HG02798 (cell line): ENCODE data around the gene GANAB.
"Not testable (repeated sequence)": the region's sequence is repeated elsewhere in the genome, so short reads cannot be mapped to it uniquely, and the experiment has no call there.

Source experiments
- ATAC-seq: cut with Tn5 transposase; IDR thresholded peaks from one replicate; pipeline ENCODE4 v1.9.1; 2021; ENCODE audit warnings: mild to moderate bottlenecking; ENCODE audit not compliant: unreplicated experiment, poor library complexity

The GANAB gene

DNA sequence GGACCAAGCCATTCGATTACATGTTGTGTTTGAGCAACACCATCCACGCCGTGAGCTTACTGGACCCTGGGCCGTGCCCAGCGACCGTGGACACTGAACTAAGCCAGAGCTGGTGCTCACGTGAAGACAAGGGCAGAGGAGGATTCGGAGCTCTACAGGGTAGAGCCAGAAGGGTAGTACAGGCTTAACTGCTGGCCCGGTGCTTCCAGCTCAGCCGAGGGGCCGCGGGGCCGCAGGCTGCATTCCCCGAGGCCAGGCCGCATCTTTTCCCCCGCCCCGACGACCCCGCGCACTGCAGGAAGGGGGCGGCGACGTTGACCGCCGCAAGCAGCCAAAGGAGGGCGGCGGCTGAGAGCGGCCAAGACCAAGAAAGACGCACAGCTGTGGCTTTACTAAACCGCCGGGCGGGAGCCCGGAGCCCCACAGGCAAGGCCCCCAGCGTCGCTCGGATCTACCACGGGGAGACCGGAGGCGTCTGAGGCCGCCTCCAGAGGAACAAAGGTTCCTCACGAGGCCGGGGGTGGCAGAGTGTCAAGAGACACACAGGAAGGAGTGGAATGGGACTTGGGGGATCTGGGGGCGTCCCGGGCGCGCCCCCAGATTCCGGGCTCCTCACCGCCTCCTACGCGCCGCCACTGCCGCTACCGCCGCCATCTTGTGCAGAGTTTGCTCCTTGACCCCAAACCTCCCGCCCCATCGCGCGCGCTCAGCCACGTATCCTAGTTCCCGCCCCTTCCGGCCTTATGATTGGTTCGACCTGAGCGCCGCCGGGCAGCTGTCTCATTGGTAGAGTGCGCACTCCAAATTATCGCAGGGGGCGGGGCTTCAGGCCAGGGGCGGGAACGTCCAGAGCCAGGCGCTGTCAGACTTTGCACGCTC lies at the start of gene GANAB:
Gene GANAB, minus strand, starts transcription at position 668 of the 879 bp plus-strand sequence. Its CDS starts 14 bp downstream, at position 654.
- ATAC-seq: peak; percentile 97

DNA sequence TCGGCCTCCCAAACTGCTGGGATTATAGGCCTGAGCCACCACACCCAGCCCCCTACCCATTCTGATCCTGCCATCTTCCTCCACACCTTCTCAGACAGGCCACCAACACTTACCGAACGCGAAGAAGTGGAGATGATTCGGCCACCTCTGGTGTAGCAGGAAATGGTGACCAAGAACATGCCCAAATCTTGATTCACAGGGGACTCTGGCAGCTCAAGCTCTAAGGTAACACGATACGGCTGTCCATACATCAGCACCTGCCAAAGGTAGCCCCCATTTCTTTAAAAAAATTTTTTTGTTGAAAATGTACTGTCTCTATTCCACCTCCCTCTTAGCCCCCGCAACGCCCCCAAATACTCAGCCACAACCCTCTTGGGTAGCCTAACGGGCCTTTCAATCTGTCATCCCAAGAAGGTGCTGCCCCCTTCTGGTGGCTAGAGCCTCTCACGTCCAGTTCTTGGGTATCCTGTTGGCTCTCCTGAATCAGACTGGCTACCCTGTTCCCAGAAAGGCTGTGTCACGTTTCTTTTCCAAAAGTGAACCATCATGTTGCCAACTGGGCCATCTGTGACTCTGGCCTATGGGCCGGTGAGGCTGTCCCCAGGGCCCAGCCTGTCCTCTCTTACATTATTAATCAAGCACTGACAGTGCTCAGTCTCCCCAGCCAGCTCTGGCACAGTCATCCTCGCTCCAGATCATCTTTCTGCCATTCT lies 48.2 kb upstream of the GANAB start:
- ATAC-seq: no peak

DNA sequence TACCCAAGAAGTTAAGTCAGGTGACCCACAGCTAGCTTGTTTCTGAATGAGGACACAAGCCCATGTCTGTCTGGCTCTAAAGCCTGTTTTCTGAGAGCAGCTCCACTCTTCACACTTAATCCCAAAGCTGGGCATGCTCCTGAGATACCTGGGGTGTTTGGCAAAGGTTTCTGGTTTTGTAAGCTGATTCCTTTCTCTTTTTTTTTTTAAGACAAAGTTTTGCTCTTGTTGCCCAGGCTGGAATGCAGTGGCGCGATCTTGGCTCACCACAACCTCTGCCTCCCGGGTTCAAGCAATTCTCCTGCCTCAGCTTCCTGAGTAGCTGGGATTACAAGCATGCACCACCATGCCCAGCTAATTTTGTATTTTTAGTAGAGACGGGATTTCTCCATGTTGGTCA lies 47.2 kb upstream of the GANAB start:
- not testable (repeated sequence) for ATAC-seq

DNA sequence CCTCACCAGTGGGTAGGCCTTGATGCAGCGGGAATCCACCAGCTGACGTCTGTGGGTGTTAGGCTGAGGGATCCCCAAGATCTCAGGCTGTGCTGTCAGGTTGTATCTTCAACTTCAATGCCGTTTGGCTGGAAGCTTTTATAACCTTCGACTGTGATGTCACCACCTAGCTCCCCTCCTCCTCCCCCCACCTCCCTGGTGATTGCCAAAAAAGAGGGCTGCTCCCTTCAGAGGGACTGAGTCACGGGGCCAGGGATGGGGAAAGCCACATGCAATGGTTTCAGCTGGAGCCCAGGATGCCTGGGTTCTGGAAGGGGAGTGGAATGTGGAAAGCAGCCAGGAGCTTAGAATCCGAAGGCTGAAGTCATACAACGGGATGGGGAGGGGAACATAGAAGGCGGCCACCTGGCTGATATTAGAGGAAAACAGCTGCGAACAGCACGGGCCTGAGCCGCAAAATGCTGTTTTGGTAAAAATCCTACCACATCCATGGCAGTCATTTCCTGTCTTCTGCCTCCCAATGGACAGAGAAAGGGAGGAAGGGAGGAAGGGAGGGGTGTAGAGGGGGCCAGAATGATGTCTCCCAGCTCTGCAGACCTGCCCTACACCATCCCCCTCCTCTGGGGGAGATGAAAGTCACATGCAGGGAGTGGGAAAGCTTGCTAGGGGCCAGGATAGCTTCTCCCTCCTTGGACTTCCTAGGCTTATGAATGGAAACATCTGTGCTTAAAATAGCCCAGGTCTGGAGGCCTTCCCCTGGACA lies 43.2 kb upstream of the GANAB start, which contains the start of gene LRRN4CL:
Gene LRRN4CL, minus strand, starts transcription at position 110 of the 763 bp plus-strand sequence. CDS start 1,022 bp downstream, outside the sequence.
- no peak for ATAC-seq

DNA sequence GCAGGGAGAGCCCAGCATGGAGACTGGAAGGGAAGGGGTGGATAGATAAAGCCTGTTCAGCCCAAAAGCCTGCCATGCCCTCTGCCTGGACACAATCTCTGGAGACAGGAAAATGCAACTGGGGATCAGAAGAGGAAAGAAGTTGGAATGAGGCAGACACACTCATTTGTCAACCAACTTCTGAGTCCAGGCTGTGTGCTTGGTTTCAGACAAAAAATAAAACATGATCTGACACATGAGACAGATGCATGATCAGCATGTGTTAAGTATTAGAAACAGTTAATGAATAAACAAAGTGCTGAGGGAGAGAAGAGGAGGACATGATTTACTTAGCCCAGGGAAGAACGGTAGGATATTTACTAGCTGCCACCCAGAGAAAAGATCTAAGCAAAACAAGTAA lies 42.1 kb upstream of the GANAB start:
- ATAC-seq: no peak

DNA sequence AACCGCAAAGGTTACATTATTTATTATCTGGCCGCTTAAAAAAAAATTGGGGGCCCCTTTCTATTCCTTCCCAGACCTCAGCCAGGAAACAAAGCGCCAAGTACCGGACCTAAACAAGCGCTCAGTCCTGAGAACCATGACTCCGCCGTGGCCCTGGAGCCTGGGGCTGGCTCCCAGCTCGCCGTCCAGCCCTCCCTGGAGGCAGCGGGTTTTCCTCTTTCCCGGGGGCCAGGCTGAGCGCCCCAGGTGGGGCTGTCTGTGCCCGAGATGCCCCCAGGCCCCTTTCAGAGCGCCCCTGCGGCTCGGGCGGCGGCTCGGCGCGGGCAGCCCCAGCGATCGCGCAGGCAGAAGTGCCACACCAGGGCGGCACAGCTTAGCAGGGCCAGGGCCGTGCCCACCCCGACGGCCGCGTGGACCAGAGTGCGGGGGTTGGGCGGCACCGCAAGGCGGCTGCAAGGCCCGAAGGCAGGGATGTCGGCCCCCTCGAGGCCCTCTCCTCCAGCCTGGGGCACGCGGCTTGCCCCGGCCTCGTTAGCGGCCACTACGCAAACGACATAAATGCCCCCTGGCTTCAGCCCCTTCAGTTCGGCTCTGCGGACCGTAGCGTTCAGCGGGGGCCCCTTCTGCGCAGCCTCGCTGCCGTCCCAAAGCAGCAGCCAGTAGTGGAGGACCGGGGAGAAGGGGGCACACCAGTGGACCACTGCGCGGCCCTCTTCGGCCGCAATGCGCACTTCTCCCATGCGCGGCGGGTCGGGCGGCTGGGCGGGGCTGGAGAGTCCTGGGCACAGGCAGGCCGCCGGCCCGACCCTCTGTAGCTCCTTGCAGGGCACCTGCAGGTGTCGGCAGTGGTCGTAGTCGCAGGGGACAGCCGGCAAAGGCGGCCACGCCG lies 41.3 kb upstream of the GANAB start:
- ATAC-seq: no peak

DNA sequence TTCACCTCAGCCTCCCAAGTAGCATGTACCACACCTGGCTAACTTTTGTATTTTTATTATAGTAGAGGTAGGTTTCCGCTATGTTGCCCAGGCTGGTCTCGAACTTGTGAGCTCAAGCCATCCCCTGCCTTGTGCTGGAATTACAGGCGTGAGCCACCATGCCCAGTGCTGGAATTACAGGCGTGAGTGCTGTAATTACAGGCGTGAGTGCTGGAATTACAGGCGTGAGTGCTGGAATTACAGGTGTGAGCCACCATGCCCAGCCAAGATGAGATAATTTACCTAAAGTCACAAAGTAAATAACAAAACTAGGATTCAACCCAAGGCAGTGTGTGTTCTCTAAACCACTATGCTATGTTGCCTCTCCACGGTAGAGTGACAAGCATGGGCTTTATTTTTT lies 36.1 kb upstream of the GANAB start:
- no peak for ATAC-seq

DNA sequence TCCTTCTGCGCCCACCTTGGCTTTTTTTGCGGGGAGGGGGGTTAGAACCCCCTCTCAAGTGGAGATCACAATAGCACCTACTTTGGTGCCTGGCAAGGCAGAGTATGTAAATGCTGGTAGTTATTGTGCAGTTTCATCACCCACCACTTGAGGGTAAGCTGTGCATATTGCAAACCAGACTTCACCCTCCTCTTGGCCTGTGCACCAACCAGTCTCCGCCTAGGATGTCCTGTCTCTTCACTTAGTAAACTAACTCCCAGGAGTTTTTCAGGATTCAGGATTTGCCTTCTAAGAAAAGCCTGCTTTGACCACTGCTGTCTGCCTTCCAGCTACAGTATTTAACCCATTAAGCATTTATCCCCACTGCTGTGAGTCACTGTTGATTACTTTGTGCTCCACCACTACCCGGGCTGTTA lies 34.4 kb upstream of the GANAB start:
- ATAC-seq: peak; percentile 61

DNA sequence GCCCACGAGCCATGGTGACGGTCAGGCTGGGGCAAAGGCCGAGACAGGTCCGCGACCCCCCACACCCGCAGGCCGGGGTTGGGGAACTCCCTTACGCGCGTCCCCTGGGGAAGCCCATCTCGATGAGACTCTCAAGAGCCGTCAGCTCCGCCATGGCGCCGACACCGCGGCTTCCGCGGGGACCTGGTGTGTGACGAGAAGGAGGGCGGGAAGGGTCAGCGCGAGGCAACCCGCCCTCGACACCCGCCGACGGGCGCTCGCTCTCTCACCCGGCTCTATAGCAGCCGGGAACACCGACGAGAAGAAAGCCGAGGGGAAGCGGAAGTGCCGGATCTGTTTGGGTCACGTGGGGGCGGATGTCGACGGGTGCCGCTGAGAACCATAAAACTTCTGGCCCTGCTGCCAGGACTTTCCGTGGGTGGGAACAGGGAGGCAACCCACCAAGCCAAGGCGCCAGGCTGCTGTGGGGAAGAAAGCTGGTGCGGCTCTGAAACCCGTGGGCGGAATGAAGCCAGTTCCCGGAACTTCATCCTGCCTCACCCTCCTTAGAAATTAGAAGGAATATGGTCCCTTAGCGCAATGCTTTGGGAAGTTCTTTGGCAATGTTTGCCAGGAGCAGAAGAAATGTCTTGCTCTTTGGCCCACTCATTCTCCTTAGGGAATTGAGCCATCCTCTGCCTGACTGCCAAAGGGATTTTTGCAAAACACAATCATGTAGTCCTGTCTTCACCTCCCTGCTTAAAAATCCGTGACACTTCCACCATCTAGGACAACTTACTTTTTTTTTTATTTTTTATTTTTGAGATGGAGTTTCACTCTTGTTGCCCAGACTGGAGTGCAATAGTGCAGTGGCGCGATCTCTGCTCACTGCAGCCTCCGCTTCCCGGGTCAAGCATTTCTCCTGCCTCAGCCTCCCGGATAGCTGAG lies 32.6 kb upstream of the GANAB start, which contains the start of gene UBXN1:
Gene UBXN1, minus strand, starts transcription at position 304 of the 927 bp plus-strand sequence. Its CDS starts 150 bp downstream, at position 154.
- ATAC-seq: peak; percentile 80

DNA sequence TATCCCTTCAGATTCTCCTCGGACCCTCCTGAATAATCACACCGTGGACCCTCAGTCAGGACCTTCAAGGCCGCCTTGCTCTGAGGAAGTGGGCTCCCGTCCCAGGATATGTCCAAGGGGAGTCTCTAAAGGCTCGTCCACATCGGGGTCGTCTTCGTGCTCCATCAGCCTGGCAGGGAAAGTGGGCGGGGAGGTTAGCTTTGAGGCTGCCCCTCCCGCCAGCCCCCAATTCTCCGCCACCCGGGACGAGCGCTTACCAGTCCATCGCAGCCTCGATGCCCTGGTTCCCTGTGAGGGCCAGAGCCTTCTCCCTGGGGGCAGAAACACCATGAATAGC lies 32.0 kb upstream of the GANAB start:
- no peak for ATAC-seq

DNA sequence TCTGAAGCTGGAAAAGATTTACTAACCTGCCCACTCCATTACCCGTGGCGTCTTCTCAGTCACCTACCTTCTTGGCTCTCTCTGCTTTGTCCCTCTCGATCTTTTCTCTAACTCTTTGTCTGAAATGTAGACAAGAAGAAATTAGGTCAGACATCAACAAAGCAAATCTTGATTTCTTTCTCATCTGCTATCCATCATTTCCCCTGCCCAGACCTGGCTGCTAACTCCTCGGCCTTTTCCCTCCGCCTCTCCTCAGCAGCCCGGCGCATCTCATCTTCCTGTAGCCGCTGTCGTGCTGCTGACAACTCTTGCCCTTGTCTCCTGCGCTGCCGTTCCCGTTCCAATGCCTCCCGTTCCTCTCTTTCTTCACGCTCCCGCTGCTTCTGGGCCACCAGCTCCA lies 31.3 kb upstream of the GANAB start:
- no peak for ATAC-seq

DNA sequence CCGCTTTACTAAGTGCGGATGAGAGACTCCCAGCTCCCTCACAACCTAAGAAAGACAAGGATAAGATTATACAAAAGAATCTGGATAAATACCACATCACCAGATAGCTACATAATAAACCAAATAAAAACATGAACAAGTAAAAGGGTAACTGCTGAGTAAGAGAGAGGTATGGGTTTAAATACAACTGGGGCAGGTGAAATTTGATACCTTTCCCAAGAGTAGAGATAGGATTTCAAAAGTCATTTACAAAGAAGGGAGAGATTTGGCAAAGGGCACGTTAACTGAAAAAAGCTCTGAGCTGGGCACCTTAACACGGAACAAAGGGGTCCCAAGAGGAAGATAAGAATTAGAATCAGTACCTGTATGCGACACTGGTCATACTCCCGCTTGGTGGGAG lies 30.7 kb upstream of the GANAB start:
- ATAC-seq: no peak

DNA sequence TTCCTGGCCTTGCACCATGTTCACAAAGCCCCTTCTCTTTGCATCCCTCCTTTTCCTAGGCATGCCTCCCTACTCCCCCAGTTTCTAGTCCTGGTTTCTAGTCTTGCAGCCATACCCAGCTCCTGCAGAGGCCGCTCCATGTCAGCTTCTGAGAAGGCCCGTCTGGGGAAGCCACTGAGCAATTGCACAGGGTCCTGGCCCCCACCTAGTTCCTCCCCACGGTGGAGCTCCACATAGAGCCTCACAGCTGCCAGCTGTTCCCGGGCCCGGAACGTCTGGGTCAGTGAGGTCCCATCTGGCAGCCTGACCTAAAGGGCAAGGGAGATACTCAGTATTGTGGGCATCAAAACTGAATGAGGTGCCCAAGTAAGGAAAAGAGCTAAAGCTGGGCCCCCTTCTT lies 30.3 kb upstream of the GANAB start:
- ATAC-seq: no peak

DNA sequence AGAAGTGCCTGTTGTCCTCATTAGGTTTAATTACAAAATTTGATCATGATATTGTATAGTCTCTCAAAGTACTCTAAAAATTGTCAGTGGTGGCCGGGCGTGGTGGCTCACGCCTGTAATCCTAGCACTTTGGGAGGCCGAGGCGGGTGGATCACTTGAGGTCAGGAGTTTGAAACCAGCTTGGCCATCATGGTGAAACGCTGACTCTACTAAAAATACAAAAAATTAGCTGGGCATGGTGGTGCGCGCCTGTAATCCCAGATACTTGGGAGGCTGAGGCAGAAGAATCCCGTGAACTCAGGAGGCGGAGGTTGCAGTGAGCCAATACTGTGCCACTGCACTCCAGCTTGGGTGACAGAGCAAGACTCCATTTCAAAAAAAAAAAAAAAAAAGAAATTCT lies 29.0 kb upstream of the GANAB start:
- ATAC-seq: not testable (repeated sequence)

DNA sequence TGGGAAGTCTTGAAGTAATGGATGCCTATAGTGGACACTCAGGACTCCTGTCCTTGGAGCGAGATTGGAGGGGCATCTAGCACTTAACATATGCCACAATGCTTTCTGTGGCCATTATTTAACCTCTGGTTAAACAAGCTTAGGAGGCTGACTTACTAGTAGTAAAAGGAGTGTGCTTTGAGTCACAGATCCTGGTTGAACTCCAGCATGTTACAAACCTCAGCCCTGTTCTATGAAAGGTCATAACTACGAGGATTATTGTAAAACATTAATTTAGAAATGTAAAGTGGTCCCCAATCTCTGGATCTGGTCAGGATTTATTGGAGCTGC lies 26.7 kb upstream of the GANAB start:
- no peak for ATAC-seq

DNA sequence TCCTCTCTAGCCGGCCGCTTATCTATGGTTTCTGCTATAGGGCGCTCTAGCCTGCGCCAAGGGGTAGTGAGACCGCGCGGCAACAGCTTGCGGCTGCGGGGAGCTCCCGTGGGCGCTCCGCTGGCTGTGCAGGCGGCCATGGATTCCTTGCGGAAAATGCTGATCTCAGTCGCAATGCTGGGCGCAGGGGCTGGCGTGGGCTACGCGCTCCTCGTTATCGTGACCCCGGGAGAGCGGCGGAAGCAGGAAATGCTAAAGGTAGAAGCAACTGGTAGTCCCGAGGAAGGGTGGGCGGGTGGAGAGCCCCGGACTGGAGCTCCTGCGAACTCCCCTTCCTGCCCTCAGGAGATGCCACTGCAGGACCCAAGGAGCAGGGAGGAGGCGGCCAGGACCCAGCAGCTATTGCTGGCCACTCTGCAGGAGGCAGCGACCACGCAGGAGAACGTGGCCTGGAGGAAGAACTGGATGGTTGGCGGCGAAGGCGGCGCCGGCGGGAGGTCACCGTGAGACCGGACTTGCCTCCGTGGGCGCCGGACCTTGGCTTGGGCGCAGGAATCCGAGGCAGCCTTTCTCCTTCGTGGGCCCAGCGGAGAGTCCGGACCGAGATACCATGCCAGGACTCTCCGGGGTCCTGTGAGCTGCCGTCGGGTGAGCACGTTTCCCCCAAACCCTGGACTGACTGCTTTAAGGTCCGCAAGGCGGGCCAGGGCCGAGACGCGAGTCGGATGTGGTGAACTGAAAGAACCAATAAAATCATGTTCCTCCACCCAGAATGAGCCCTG lies 25.4 kb upstream of the GANAB start, which contains the start of the genes LBHD1 and UQCC3:
Gene LBHD1, minus strand, starts transcription at position 660 of the 782 bp plus-strand sequence. CDS start 2,236 bp downstream, outside the sequence.
Gene UQCC3, plus strand, starts transcription at position 66 of the 782 bp plus-strand sequence. Its CDS starts 73 bp downstream, at position 139.
- peak; percentile 56 for ATAC-seq

DNA sequence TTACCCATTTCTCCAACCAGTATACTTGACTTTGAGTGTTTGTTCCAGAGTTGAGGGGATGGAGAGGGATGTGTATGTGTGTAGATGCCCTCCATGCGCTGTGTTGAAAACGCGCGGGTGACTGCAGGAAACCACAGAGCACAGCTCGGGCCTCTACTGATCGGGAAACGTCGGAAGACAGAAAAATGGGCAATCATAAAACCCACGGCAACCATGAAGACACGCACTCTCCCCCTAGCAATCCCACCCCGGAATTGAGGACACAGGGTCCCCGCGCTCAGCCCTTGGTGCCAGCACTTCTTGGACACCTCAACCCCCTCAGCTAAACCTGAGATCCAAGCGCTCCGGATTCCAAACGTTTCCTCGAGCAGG lies 24.8 kb upstream of the GANAB start:
- peak; percentile 1 for ATAC-seq
